Heart right ventricle (tissue), 16 donors: ENCODE data around the gene CALML6. TPM values are rescaled to one million over a fixed set of nuclear protein-coding genes. Genes with fewer than 3 reads are reported as not detected.

Experiments used
- ATAC-seq, 8 donors: fragments of 200-7000 bp; cut with Tn5 transposase; one replicate each; pipeline ENCODE4 v1.9.1; 2020; ENCODE audit warnings: mild to moderate bottlenecking in 8 of 8, moderate library complexity in 8 of 8, moderate number of reproducible peaks in 1 of 8
- DNase-seq, 2 donors: peaks; one replicate each; pipeline ENCODE4 v3.0.0-alpha.2; 2020
- H3K27ac ChIP-seq, 10 donors: fragments of 200-600 bp; sonication (generic) in 2 of 10; one replicate each; pipeline versions ENCODE4 v1.5.0 to v1.8.0; 2020 to 2022; ENCODE audit warnings: mild to moderate bottlenecking in 3 of 10
- H3K27me3 ChIP-seq, 7 donors: fragments of 200-600 bp; one replicate each; pipeline ENCODE4 v1.8.0; 2021 to 2022; ENCODE audit warnings: mild to moderate bottlenecking in 2 of 7
- H3K36me3 ChIP-seq, 9 donors: fragments of 200-600 bp; sonication (generic) in 1 of 9; one replicate each; pipeline versions ENCODE4 v1.5.0 to v1.8.0; 2020 to 2022; ENCODE audit warnings: mild to moderate bottlenecking in 2 of 9
- H3K4me1 ChIP-seq, 9 donors: fragments of 200-600 bp; sonication (generic) in 1 of 9; one replicate each; pipeline versions ENCODE4 v1.5.0 to v1.8.0; 2020 to 2022; ENCODE audit warnings: mild to moderate bottlenecking in 4 of 9
- H3K4me3 ChIP-seq, 10 donors: fragments of 200-600 bp; sonication (generic) in 2 of 10; one replicate each; pipeline versions ENCODE4 v1.5.0 to v1.8.0; 2020 to 2022; ENCODE audit warnings: mild to moderate bottlenecking in 7 of 10, moderate library complexity in 2 of 10
- H3K9me3 ChIP-seq, 11 donors: fragments of 200-600 bp in 10 of 11; sonication (generic) in 2 of 11; one replicate each; pipeline versions ENCODE4 v1.5.0 to v1.8.0; 2013 to 2022; ENCODE audit warnings: mild to moderate bottlenecking in 2 of 11, control low read depth in 1 of 11, moderate library complexity in 1 of 11
- WGBS, 2 donors: extraction: QIAGEN DNeasy Blood & Tissue Kit; methylation state at CpG; one replicate each; pipeline ENCODE4 v1.1.7; 2013; ENCODE audit warnings: inconsistent platforms in 1 of 2; 5-methylcytosine and 5-hydroxymethylcytosine counted together
- intact Hi-C, 10 donors: fragments of 100-400 bp; cut with DNase I; formaldehyde crosslinking; loops; one replicate each; pipeline versions ENCODE4 v1.11.1 to v1.14.2; 2022
- polyA plus RNA-seq, 2 donors: library from polyadenylated mRNA; stranded (reverse); fragments of 200-250 nt; gene quantifications; one replicate each; pipeline ENCODE4 v1.2.3, GENCODE V29; 2013
- total RNA-seq, 10 donors: library from RNA; stranded (reverse); fragmentation: NEBNext Ultra II Directional in 3 of 10; extraction: Animal tissue kit (Norgen Biotek cat#: 25700) in 3 of 10; gene quantifications; one replicate each; pipeline versions ENCODE4 v1.2.1 to v1.2.4, GENCODE V29; 2021 to 2023
- TF ChIP-seq, protein P1 (sequence below), 9 donors: fragments of 200-600 bp; sonication (generic) in 2 of 9; IDR thresholded peaks; one replicate each; pipeline versions ENCODE4 v1.5.0 to v1.8.0; 2021 to 2022; ENCODE audit warnings: antibody characterized with exemption in 9 of 9, mild to moderate bottlenecking in 5 of 9, moderate library complexity in 1 of 9
- donor health status: Arrhythmogenic right ventricular cardiomyopathy.
- donor health status: ischemic (EF 13 %, LVEDD 7.1; RV severe dilation, severe dysfunction).
- donor health status: healthy with polysubstance abuse.
- donor health status: DM: no; HTN: yes; CAD: no.
- donor health status: DM: no; HTN: no; CAD: no.
- donor health status: ischemic (EF 25% LVEDD 6.9; RV normal size, moderate dysfunction).
- donor health status: ischemic (EF 25% LVEDD 5.7; RV mildly dilated, moderate dysfunction).
- donor health status: healthy.
- donor health status: DM: yes; HTN: yes; CAD: no.
- donor health status: Ischemic cardiomyopathy.
- donor health status: ischemic (EF 35%, LVEDD 5.7; RV mildly dilated, moderate dysfunction).
- donor health status: nonischemic (EF 11% LVEDD 7.7; RV severe dilation, severe dysfunction).
- donor health status: DM: yes; HTN: yes; CAD: no.
- donor health status: PGD.
- donor health status: ischemic (EF 29% LVEDD 5.4; RV normal size, mild dysfunction).
- donor health status: nonischemic (EF 23%, LVEDD 6.1; RV moderate dilation, normal function).

CALML6 gene
- total and polyA plus RNA-seq, 12 donors: 0.09 to 0.88 (median 0.20) TPM; not detected in 8

DNA sequence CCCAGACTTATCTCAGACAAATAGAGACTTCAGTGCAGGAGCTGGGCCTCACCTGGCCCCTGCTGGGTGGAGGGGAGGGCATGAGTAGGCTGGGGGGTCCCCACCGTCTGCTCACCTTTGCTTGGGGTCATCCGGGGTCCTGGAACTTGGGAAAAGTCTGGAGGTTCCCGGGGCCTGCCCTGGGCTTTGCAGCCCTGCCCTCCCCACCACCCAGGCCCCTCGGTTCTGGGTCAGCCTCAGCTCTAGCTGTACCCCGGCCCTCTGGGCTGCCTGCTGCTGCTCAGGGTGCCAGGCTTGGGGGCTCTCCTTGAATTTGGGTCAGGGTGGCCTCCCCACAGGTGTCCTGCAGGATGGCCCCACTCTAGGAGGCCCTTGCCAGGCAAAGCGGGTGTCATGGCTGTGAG is 6.4 kb downstream of the CALML6 start:
- WGBS, 2 donors: 87 to 89% methylated on average over 6 of the region's 6 CpGs
- H3K4me1 ChIP-seq: peaks cover 10 to 19% (median 13%) of the 10 kb centered on the region in 9 donors
- no peaks in the 10 kb centered on the region for H3K9me3 ChIP-seq
- DNase-seq (no peak), ATAC-seq (no peak)
- TF ChIP-seq, protein P1, sequence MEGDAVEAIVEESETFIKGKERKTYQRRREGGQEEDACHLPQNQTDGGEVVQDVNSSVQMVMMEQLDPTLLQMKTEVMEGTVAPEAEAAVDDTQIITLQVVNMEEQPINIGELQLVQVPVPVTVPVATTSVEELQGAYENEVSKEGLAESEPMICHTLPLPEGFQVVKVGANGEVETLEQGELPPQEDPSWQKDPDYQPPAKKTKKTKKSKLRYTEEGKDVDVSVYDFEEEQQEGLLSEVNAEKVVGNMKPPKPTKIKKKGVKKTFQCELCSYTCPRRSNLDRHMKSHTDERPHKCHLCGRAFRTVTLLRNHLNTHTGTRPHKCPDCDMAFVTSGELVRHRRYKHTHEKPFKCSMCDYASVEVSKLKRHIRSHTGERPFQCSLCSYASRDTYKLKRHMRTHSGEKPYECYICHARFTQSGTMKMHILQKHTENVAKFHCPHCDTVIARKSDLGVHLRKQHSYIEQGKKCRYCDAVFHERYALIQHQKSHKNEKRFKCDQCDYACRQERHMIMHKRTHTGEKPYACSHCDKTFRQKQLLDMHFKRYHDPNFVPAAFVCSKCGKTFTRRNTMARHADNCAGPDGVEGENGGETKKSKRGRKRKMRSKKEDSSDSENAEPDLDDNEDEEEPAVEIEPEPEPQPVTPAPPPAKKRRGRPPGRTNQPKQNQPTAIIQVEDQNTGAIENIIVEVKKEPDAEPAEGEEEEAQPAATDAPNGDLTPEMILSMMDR (IDR thresholded peaks at IDR 0.05): no peak
- no peak overlapping the region for H3K4me3 ChIP-seq
- H3K36me3 ChIP-seq: no peaks in the 10 kb centered on the region
- intact Hi-C loops: no loop called here
- no peaks in the 10 kb centered on the region for H3K27me3 ChIP-seq
- H3K27ac ChIP-seq: no peak overlapping the region

DNA sequence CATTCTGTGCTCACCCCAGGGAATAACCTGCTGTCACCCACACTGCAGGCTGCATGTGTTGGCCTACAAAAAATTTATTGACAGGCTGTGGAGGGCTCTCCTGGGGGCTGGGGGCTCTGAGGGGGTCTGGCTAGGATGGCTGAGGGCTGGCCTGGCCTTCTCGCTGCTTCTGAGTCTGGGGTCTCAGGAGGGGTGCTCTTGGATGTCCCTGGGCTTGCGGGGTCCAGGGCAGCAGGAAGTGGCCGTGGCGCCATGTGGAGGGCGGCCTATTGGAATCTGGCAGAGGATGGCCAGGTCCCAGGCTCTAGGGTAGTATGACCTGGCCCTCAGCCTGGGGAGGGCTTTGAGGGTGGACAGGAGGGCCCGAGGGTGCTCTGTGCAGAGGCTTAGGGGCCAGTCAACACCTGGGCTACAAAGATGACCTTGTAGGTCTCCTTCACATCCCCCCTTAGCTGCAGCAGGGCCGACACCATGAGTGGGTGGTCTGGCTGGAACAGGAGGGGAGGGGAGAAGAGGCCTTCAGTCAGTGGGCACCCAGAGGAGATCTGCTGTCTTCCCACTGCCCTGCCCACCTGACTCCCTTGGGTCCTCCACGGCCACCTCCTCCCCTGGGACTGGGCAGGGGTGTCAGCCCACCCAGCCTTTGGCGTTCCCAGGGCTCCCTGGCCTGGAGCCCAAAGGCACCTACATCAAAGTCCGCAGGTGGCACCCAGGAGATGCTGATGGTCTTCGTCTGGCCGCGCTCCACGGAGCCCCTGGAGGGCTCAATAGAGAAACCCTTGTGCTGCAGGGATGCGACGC is 7.0 kb downstream of the CALML6 start:
- DNase-seq (no peak), ATAC-seq (no peak)
- H3K4me1 ChIP-seq: peaks cover 10 to 23% (median 13%) of the 10 kb centered on the region in 9 donors
- H3K27ac ChIP-seq: no peak overlapping the region
- 81 to 90% methylated on average over 16 of the region's 16 CpGs for WGBS, 2 donors
- H3K4me3 ChIP-seq: no peak overlapping the region
- intact Hi-C loops: no loop called here
- no peaks in the 10 kb centered on the region for H3K27me3 ChIP-seq
- H3K9me3 ChIP-seq: no peaks in the 10 kb centered on the region
- H3K36me3 ChIP-seq: no peaks in the 10 kb centered on the region
- TF ChIP-seq, protein P1 (IDR thresholded peaks at IDR 0.05): no peak

DNA sequence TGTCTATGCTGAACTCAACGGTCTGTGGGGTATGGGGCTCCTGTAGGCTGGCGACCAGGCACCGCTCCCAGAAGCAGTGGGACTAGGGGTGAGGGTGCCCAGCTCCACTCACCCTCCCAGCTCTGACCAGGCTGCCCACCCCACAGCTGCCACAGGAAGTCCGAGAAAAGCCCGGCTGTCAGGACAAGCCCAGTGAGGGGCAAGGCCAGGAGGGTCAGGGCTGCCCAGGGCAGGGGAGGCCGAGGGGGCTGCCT is 7.6 kb downstream of the CALML6 start:
- intact Hi-C loops: no loop called here
- H3K36me3 ChIP-seq: no peaks in the 10 kb centered on the region
- H3K4me3 ChIP-seq: no peak overlapping the region
- H3K27me3 ChIP-seq: no peaks in the 10 kb centered on the region
- H3K4me1 ChIP-seq: peaks cover 10 to 29% (median 18%) of the 10 kb centered on the region in 9 donors
- H3K9me3 ChIP-seq: no peaks in the 10 kb centered on the region
- 83 to 85% methylated on average over 6 of the region's 6 CpGs for WGBS, 2 donors
- H3K27ac ChIP-seq: no peak overlapping the region
- TF ChIP-seq, protein P1 (IDR thresholded peaks at IDR 0.05): no peak
- ATAC-seq: no peak
- DNase-seq: no peak

DNA sequence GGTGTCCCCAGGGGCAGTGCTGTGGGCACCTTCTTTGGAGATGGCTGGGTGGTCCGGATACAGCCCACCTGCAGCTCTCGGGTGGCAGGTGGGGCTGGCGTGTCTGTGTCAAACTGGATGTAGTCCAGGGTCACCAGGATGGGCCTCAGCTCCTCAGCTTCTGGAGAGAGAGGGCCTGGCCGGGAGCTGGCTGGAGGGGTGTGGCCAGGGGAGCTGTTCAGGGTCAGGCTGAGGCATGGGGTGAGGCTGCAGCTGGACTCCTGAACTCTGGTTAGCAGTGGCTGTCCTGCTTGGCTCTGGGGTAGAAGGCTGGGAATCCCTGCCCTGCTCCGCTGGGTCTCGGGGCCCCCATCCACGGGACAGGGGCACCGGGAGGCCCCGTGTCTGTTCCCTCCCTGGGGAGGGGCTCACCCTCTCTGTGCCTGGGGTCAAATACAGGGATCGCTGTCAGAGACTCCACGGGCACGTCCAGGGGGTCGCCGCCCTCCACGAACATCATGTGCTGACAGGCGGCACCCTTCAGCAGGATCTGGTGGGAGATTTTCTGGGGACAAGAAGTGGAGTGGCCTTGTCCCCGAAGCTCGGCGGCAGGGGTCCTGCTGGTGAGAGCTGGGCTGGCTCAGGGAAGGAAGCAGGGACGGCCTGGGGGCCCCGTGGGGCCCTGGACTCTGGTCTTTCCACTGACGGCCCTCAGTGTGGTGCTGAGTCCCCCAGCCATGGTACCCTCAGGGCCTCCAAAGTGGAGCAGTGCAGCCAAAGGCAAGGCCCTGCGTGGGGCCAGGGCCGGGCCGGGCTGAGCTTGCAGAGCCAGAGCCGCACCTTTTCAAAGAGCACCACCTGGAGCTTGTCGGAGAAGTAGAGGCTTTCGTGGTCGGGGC is 8.1 kb downstream of the CALML6 start:
- Histone ChIP-seq H3K27ac (no peak overlapping the region), H3K4me3 (no peak overlapping the region), H3K36me3 (no peaks in the 10 kb centered on the region), H3K27me3 (no peaks in the 10 kb centered on the region), H3K9me3 (no peaks in the 10 kb centered on the region), H3K4me1 (peaks cover 7 to 31% (median 20%) of the 10 kb centered on the region in 9 donors)
- TF ChIP-seq, protein P1 (IDR thresholded peaks at IDR 0.05): no peak
- ATAC-seq: no peak
- DNase-seq: no peak
- intact Hi-C loops: no loop called here
- WGBS, 2 donors: 67 to 71% methylated on average over 29 of the region's 29 CpGs
